GM13977 (cell line): ENCODE data around the gene LMAN1L.
A peak's percentile ranks its signal among the peaks of the same experiment; 100 is the strongest.

Source experiments
- DNase-seq: peaks from one replicate; pipeline ENCODE4 v3.0.0; 2012; ENCODE audit warnings: low spot score
- CTCF ChIP-seq: IDR thresholded peaks from 2 replicates; pipeline ENCODE4 v1.5.1; 2012; ENCODE audit warnings: mild to moderate bottlenecking, control low read depth; ENCODE audit not compliant: insufficient read depth; ENCODE audit errors: extremely low read depth, missing control alignments
- in situ Hi-C: fragments of 300-500 bp; cut with MboI; formaldehyde crosslinking; loops from one replicate; pipeline ENCODE4 v1.12.0; 2022; ENCODE audit warnings: low sequenced_read_pairs, low pct_unique_long_range_greater_than_20kb, mixed read lengths, inconsistent platforms; ENCODE audit not compliant: unreplicated experiment

LMAN1L gene

DNA sequence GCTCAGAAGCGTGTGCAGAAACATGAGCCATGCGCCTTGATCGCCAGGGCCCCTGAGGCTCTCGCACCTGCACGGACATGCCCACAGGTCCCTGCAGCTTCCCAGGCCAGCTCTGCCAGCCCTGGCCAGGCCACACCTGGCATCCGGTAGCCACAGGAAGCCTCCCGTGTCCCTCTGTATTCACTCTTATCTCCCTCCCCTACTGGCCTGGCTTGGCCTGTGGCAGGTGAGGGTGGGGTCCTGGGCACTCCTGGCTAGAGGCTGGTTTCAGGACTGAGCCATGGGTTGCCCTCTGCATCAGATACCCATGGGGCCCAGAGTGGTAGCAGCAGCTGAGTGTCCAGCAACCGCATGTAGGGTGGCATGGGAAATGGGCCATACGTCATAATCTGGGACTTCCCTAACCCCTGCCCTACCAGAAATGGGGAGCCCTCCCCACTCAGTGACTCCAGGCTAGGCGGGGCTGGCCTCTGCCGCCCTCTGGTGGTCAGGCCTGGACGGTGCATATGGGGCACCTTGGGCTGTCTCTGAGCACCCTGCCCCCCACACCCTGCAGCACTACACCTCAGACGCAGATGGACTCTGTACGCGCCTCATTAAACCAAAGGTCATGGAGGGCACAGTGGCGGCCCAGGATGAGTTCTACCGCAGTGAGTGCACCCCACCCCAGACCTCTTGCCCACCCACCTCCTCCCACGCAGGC, 12.6 kb upstream of the LMAN1L start:
- peak; percentile 98 for TF ChIP-seq CTCF
- DNase-seq = peak; percentile 95
- in situ Hi-C loops = no loop called here

DNA sequence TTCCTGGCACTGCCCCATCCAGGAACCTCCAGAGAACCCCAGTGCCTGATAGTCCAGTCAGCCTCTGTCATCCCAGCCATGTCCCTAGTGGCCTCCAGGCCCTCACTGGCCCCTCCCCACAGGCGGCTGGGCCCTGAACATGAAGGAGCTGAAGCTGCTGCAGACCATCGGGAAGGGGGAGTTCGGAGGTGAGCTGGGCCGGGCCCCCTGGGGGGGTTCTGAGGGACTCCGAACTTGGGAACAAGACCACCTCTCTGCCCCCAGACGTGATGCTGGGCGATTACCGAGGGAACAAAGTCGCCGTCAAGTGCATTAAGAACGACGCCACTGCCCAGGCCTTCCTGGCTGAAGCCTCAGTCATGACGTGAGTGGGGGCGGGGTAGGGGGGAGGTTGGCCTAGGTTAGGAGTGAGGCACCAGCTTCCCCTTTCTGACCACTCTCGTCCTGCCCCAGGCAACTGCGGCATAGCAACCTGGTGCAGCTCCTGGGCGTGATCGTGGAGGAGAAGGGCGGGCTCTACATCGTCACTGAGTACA, 12.0 kb upstream of the LMAN1L start:
- no peak for TF ChIP-seq CTCF
- in situ Hi-C loops = no loop called here

DNA sequence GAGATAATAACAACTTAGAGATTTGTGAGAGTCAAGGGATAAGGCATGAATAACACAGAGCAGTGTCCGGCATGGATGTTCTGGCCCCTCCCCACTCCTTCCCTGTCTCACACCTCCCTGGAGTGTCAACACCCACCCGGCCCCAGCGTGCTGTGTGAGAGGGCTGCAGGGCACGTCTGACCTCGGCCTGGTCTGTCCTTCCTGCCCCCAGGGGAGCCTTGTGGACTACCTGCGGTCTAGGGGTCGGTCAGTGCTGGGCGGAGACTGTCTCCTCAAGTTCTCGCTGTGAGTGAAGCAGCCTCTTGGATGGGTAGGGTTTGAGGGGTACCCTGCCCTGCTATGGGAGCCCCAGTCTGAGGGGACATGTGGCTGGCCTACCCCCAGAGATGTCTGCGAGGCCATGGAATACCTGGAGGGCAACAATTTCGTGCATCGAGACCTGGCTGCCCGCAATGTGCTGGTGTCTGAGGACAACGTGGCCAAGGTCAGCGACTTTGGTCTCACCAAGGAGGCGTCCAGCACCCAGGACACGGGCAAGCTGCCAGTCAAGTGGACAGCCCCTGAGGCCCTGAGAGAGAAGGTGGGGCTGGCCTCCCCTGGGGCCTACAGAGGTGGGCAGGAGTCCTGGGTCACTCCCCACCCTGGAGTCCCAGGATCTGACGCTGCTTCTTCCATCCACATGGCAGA, 11.2 kb upstream of the LMAN1L start:
- TF ChIP-seq CTCF = no peak
- in situ Hi-C loops = no loop called here
- DNase-seq = no peak

More for the DNA sequence above, 12.0 kb upstream of the LMAN1L start:
- DNase-seq = no peak

GRCh38 chr15:74802290-74802689, 10.3 kb upstream of the LMAN1L start:
- DNase-seq = no peak
- in situ Hi-C loops = no loop called here
- TF ChIP-seq CTCF = no peak

DNA sequence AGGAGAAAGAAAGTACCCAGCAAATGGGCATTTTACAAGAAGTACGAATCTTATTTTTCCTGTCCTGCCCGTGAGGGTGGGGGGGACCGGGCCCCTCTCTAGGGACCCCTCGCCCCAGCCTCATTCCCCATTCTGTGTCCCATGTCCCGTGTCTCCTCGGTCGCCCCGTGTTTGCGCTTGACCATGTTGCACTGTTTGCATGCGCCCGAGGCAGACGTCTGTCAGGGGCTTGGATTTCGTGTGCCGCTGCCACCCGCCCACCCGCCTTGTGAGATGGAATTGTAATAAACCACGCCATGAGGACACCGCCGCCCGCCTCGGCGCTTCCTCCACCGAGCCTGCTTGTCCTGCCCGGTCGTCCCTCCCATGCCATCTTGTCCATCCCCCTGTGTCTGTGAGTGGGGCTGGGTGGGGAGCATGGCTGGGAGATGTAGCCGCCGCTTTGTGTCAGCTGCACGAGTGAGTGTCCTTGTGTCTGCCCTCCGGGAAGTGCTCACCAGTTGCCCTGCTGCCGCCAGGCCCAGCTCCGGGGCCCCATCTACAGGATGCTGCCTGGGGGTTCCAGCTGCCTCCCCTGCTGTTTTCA, 9.7 kb upstream of the LMAN1L start:
- in situ Hi-C loops = no loop called here
- no peak for DNase-seq
- no peak for TF ChIP-seq CTCF

- DNase-seq = no peak
- in situ Hi-C loops = no loop called here
- no peak for TF ChIP-seq CTCF
Measured at GRCh38 chr15:74804935-74805334, 7.7 kb upstream of the LMAN1L start.
